ENCODE data around the gene PIK3C3. TPM values are rescaled to one million over a fixed set of nuclear protein-coding genes. Genes with fewer than 3 reads are reported as not detected.

Gene PIK3C3
- total RNA-seq = 10 to 100 TPM; 26.5 to 78.6 (median 44.9) TPM

GRCh38 chr18:41954827-41955613 is at the start of gene PIK3C3:
Gene PIK3C3 (plus strand): TSS chr18:41955234. CDS start chr18:41955292, 58 bp downstream.
- 0 to 1% methylated on average over 38 of the region's 38 CpGs for WGBS, 2 donors
- DNase-seq (peak; percentile 93 to 97), ATAC-seq (ENCODE audit: low FRiP score in 2 of 2) (peak; percentile 96 to 100)
- Histone ChIP-seq H3K36me3 (peaks cover 0 to 24% (median 0%) of the 10 kb centered on the region in 4 donors), H3K27me3 (no peaks in the 10 kb centered on the region), H3K27ac (peak within 1 kb of the TSS; percentile 80 to 88 (median 84)), H3K4me1 (peaks cover 16 to 27% (median 19%) of the 10 kb centered on the region in 4 donors), H3K4me3 (peak within 1 kb of the TSS; percentile 74 to 92 (median 82)), H3K9me3 (no peaks in the 10 kb centered on the region)
- TF ChIP-seq POLR2A (IDR thresholded peaks at IDR 0.05) (peak in 2 of 4 donors; percentile 62 to 63), EP300 (IDR thresholded peaks at IDR 0.05) (no peak), POLR2AphosphoS5 (IDR thresholded peaks at IDR 0.05) (peak; percentile 81)

DNA sequence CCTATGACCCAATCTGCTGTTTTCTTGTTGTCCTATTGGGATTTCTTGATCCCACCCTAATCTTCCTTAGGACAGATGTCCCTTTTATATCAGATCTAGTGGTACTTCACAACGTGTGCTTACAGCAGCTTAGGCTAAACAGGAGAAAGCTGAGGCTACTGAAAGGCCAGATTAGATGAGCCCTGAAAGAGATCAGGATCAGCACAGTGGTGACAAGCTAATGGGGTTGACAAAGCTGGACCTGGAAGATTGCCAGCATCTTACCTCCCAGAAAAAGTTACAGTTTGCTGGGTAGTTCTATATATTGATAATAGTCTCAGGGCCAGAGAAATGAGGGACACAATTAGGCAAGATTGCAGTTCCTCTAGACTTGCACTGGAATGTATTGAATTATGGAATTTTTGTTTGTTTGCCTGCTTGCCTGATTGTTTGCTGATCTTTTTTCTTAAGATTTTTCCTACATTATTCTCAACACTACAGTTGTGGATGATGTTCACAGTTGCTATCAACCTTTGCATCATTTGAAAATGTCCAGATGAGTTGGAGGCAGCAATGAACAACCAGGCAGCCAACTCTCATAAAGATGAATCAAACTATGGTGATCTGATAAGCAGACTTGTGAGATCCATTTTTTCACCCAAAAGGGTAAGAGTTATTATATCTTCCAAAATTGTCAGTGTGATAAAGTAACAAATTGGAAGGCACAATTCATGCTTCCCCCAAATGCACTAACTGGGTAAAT is 49.1 kb upstream of the PIK3C3 start:
- Histone ChIP-seq H3K9me3 (no peaks in the 10 kb centered on the region), H3K27me3 (no peaks in the 10 kb centered on the region), H3K4me3 (no peak overlapping the region), H3K4me1 (no peaks in the 10 kb centered on the region), H3K36me3 (no peaks in the 10 kb centered on the region), H3K27ac (no peak overlapping the region)
- WGBS, 2 donors = 60 to 72% methylated on average over 1 of the region's 1 CpG
- no peak for DNase-seq
- no peak for ATAC-seq (ENCODE audit: low FRiP score in 2 of 2)
- TF ChIP-seq POLR2AphosphoS5 (IDR thresholded peaks at IDR 0.05) (no peak), POLR2A (IDR thresholded peaks at IDR 0.05) (no peak), EP300 (IDR thresholded peaks at IDR 0.05) (no peak)
- TF ChIP-seq, protein P1, sequence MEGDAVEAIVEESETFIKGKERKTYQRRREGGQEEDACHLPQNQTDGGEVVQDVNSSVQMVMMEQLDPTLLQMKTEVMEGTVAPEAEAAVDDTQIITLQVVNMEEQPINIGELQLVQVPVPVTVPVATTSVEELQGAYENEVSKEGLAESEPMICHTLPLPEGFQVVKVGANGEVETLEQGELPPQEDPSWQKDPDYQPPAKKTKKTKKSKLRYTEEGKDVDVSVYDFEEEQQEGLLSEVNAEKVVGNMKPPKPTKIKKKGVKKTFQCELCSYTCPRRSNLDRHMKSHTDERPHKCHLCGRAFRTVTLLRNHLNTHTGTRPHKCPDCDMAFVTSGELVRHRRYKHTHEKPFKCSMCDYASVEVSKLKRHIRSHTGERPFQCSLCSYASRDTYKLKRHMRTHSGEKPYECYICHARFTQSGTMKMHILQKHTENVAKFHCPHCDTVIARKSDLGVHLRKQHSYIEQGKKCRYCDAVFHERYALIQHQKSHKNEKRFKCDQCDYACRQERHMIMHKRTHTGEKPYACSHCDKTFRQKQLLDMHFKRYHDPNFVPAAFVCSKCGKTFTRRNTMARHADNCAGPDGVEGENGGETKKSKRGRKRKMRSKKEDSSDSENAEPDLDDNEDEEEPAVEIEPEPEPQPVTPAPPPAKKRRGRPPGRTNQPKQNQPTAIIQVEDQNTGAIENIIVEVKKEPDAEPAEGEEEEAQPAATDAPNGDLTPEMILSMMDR (IDR thresholded peaks at IDR 0.05) = no peak

GRCh38 chr18:41906528-41907146 is 48.4 kb upstream of the PIK3C3 start:
- no peaks in the 10 kb centered on the region for H3K36me3 ChIP-seq
- 34 to 35% methylated on average over 6 of the region's 6 CpGs for WGBS, 2 donors
- TF ChIP-seq POLR2A (IDR thresholded peaks at IDR 0.05) (no peak), POLR2AphosphoS5 (IDR thresholded peaks at IDR 0.05) (no peak)
- TF ChIP-seq, protein P1 (IDR thresholded peaks at IDR 0.05) = peak in 5 of 6 experiments; percentile 18 to 55 (median 51)
- H3K9me3 ChIP-seq = no peaks in the 10 kb centered on the region
- H3K27ac ChIP-seq = no peak overlapping the region
- DNase-seq (no peak), ATAC-seq (ENCODE audit: low FRiP score in 2 of 2) (peak in 1 of 2 donors; percentile 65)
- no peaks in the 10 kb centered on the region for H3K4me1 ChIP-seq
- H3K27me3 ChIP-seq = no peaks in the 10 kb centered on the region
- no peak overlapping the region for H3K4me3 ChIP-seq

DNA sequence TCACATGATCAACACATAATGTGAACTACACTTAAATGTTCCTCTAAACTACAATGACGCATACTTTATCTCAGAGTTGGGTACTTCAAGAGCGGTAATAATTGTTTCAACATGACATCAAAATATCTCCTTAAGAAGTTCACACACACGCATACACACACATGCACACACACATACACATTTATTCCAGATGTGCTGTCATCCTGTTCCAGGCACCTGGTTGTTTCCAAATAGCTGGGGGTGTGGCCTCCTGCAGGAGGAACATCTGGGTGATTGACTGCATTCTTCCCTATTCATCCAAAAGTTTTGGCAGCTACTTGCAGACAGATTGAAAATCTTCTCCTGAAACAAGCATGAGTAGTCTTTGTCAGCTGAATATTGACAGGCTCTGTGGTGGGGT is 37.9 kb upstream of the PIK3C3 start:
- WGBS, 2 donors = 87 to 94% methylated on average over 3 of the region's 3 CpGs
- Histone ChIP-seq H3K27me3 (no peaks in the 10 kb centered on the region), H3K4me1 (no peaks in the 10 kb centered on the region), H3K9me3 (no peaks in the 10 kb centered on the region), H3K27ac (no peak overlapping the region), H3K36me3 (no peaks in the 10 kb centered on the region), H3K4me3 (no peak overlapping the region)
- no peak for DNase-seq
- no peak for TF ChIP-seq POLR2AphosphoS5 (IDR thresholded peaks at IDR 0.05)
- no peak for TF ChIP-seq POLR2A (IDR thresholded peaks at IDR 0.05)
- no peak for TF ChIP-seq EP300 (IDR thresholded peaks at IDR 0.05)
- TF ChIP-seq, protein P1 (IDR thresholded peaks at IDR 0.05) = no peak
- no peak for ATAC-seq (ENCODE audit: low FRiP score in 2 of 2)

- 93 to 94% methylated on average over 7 of the region's 7 CpGs for WGBS, 2 donors
- H3K9me3 ChIP-seq = no peaks in the 10 kb centered on the region
- ATAC-seq (ENCODE audit: low FRiP score in 2 of 2) = no peak
- no peaks in the 10 kb centered on the region for H3K27me3 ChIP-seq
- no peak for DNase-seq
- no peaks in the 10 kb centered on the region for H3K4me1 ChIP-seq
- no peak overlapping the region for H3K4me3 ChIP-seq
- no peaks in the 10 kb centered on the region for H3K36me3 ChIP-seq
- no peak overlapping the region for H3K27ac ChIP-seq
- TF ChIP-seq EP300 (IDR thresholded peaks at IDR 0.05) (no peak), POLR2AphosphoS5 (IDR thresholded peaks at IDR 0.05) (no peak), POLR2A (IDR thresholded peaks at IDR 0.05) (no peak)
- TF ChIP-seq, protein P1 (IDR thresholded peaks at IDR 0.05) = no peak
Measured at GRCh38 chr18:41921770-41922169, 33.3 kb upstream of the PIK3C3 start.

All from upper lobe of left lung (tissue), 6 donors.